ENCODE data around the gene HDAC10.

DNA sequence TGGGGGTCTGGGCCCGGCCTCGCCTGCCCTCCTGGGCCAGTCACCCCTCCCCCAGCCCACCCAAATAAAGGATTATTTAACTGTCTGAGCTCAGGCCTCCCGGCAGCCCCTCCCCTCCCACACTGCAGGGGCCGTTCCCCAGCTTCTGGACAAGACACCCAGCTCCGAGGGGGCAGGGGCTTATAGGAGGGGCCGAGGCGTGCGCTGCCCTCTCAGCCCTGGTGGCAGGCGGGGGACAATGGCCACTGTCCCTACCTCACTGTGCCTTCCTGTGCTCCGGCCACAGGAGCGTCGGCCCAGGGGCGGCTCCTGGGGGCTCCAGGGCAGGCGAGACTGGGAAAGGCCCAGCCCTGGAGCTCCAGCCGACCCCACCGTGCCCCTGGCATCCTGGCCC, 52.4 kb downstream of the HDAC10 start:
- TF ChIP-seq CTCF (IDR thresholded peaks at IDR 0.05) (no peak), POLR2A (IDR thresholded peaks at IDR 0.05) (no peak)
